GM23248 (cell line): ENCODE measurements around the gene KDM4B. TPM values are rescaled to one million over a fixed set of nuclear protein-coding genes. Genes with fewer than 3 reads are reported as not detected.

Experiments used
- DNase-seq: peaks from one replicate; pipeline ENCODE4 v3.0.0-alpha.2; 2015
- H2AFZ ChIP-seq: fragments of 200-600 bp; sonication (generic); 2 replicates; pipeline ENCODE4 v1.6.1; 2016; ENCODE audit warnings: antibody characterized with exemption
- H3F3A ChIP-seq: fragments of 200-600 bp; sonication (generic); 2 replicates; pipeline ENCODE4 v1.6.1; 2016; ENCODE audit warnings: mild to moderate bottlenecking, antibody characterized with exemption, mixed run types; ENCODE audit not compliant: insufficient read depth
- H3K27ac ChIP-seq: fragments of 200-600 bp; sonication (generic); 2 replicates; pipeline ENCODE4 v1.5.1; 2016; ENCODE audit warnings: mild to moderate bottlenecking
- H3K27me3 ChIP-seq: fragments of 200-600 bp; sonication (generic); replicated peaks from 2 replicates; pipeline ENCODE4 v1.6.1; 2016; ENCODE audit warnings: mild to moderate bottlenecking; ENCODE audit not compliant: insufficient read depth
- H3K36me3 ChIP-seq: fragments of 200-600 bp; sonication (generic); 2 replicates; pipeline ENCODE4 v1.6.1; 2016; ENCODE audit warnings: low read depth, mild to moderate bottlenecking
- H3K4me1 ChIP-seq: fragments of 200-600 bp; sonication (generic); 2 replicates; pipeline ENCODE4 v1.6.1; 2016; ENCODE audit warnings: mild to moderate bottlenecking; ENCODE audit not compliant: insufficient read depth
- H3K4me2 ChIP-seq: fragments of 200-600 bp; sonication (generic); one replicate; pipeline ENCODE4 v1.6.1; 2016; ENCODE audit warnings: mild to moderate bottlenecking; ENCODE audit not compliant: unreplicated experiment
- H3K4me3 ChIP-seq: fragments of 200-600 bp; sonication (generic); 2 replicates; pipeline ENCODE4 v1.5.1; 2016; ENCODE audit warnings: mild to moderate bottlenecking
- H3K79me2 ChIP-seq: fragments of 200-600 bp; sonication (generic); 2 replicates; pipeline ENCODE4 v1.6.1; 2016; ENCODE audit warnings: mild to moderate bottlenecking; ENCODE audit not compliant: insufficient read depth
- H3K9ac ChIP-seq: fragments of 200-600 bp; sonication (generic); 2 replicates; pipeline ENCODE4 v1.6.1; 2016; ENCODE audit warnings: mild to moderate bottlenecking
- H3K9me2 ChIP-seq: fragments of 200-600 bp; sonication (generic); 2 replicates; pipeline ENCODE4 v1.6.1; 2016; ENCODE audit warnings: mixed run types, mild to moderate bottlenecking, moderate library complexity; ENCODE audit not compliant: insufficient read depth
- H3K9me3 ChIP-seq: fragments of 200-600 bp; sonication (generic); one replicate; pipeline ENCODE4 v1.6.1; 2017; ENCODE audit warnings: low read depth
- H4K20me1 ChIP-seq: fragments of 200-600 bp; sonication (generic); 2 replicates; pipeline ENCODE4 v1.6.0; 2016; ENCODE audit not compliant: insufficient read depth
- EZH2 ChIP-seq: fragments of 200-600 bp; sonication (generic); IDR thresholded peaks from 2 replicates; pipeline ENCODE4 v1.6.1; 2018; ENCODE audit warnings: antibody characterized with exemption, mild to moderate bottlenecking; ENCODE audit not compliant: insufficient read depth, poor library complexity, severe bottlenecking
- EZH2phosphoT487 ChIP-seq: fragments of 200-600 bp; sonication (generic); IDR thresholded peaks from 2 replicates; pipeline ENCODE4 v1.6.1; 2018; ENCODE audit warnings: antibody characterized with exemption, moderate library complexity, mild to moderate bottlenecking, low read depth; ENCODE audit not compliant: insufficient read depth
- WGBS, 2 experiments: methylation state at CpG; one replicate each; pipeline ENCODE4 v1.1.6; 2015 to 2017; ENCODE audit warnings: low lambda C conversion rate in 2 of 2, low coverage in 1 of 2; ENCODE audit errors: missing lambda C conversion rate in 2 of 2; 5-methylcytosine and 5-hydroxymethylcytosine counted together
- in situ Hi-C: fragments of 300-500 bp; cut with MboI; formaldehyde crosslinking; loops from 2 replicates; pipeline ENCODE4 v1.15.0; 2020
- polyA plus RNA-seq: library from polyadenylated mRNA; unstranded; fragments of >200 nt; fragmentation: Nextera tagmentation; extraction: Ambion mirVana; gene quantifications from 2 replicates; pipeline ENCODE4 v1.2.1, GENCODE V29; 2016
- total RNA-seq: library from RNA; depleted of rRNA; stranded (reverse); fragments of >200 nt; shearing (Covaris generic); gene quantifications from 2 replicates; pipeline ENCODE4 v1.2.3, GENCODE V29; 2014

Gene KDM4B
- total and polyA plus RNA-seq, 2 experiments from 2014 or later = 14.8 to 28.7 TPM

DNA sequence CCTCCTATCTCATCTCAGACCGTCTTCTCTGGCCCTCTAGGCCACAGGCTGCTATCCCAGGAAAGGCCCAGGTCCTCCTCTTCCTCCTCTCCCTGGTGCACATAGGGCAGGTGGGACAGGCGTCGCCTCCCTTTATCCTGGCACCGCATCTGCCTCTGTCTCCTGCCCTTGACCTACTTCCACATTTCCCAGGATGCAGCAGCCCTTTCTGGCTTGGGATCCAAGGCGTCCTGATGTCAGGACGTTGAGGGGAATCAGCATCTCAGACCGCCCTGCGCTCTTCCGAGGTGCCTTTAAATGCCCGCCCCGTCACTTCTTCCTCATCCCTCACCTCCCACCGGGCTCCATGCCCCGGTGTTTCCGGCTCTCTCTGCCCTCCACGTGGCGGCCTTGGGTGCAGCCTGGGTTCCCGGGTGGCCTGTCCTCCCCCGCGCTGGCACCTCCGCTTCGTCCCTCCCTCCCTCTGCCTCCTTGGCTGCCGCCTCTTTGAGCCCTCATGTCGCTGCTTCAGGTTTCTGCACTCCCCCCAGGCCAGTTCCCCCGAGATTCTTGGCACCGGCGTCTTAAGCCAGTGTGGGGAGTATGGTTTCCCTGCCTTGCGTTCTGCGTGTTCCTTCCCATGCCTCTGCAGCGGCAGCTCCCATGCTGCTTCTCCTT is 66.3 kb downstream of the KDM4B start:
- Histone ChIP-seq H3K27me3 (no peaks in the 10 kb centered on the region), H3K9ac (no peak overlapping the region), H3K4me1 (peaks cover 27% of the 10 kb centered on the region), H3K27ac (no peak overlapping the region), H3K4me2 (no peak overlapping the region), H3K36me3 (no peaks in the 10 kb centered on the region), H3K4me3 (no peak overlapping the region), H3K79me2 (peaks cover 88% of the 10 kb centered on the region), H3K9me3 (no peaks in the 10 kb centered on the region), H3F3A (peaks cover 13% of the 10 kb centered on the region; the same call in 1 of the 2 replicates), H3K9me2 (no peaks in the 10 kb centered on the region), H4K20me1 (no peaks in the 10 kb centered on the region), H2AFZ (no peak overlapping the region)
- TF ChIP-seq EZH2 = no peak
- no peak for TF ChIP-seq EZH2phosphoT487
- DNase-seq = no peak
- in situ Hi-C loops = loop anchor here (10.0 kb wide), 1 partner anchor 230 kb away; no protein-coding TSS in a partner anchor
- WGBS, 2 experiments = 69 to 73% methylated on average over 24 to 29 of the region's 29 CpGs

DNA sequence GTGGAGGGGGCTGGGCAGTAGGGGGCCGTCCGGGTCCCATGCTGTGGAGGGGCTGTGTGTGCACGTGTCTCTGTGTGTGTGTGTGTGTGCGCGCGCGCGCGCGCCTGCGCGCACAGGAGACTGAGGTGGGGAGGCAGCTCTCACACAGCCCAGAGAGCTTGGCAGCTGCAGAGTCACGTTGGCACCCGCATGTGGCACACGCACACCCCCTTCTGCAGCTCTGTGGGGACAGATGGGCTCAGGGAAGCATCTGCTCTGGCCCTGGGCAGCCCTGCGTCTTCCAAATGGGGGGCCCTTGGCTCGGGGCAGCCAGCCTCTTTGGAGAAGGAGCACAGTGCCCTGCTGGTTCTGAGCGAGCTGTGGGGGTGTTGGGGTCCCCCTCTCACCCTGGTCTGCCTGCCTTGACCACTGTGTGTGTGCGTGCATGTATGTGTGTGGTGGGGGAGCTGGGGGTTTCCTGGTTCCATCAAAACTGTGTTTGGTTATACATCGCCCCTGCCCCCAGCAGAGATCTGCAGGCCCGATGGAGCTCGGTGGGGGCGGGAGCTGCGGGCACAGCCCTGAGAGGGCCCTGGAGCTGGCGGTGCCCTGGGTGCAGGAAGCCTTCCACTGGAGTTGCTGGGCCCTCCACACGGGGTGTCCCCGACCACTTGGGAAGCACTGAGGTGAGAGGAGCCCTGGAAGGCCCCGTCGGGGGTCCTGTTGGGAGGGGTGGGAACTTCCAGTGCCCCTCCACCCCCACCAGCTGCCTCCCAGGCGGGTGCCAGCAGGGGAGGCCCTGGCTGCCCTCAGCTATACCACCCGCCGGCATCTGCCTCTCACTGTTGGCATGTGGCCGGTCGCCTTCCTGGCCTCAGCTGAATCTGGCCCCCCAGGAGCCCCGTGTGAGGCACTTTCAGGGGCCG is 67.1 kb downstream of the KDM4B start:
- peaks cover 13% of the 10 kb centered on the region; the same call in 1 of the 2 replicates for H3F3A ChIP-seq
- H3K27me3 ChIP-seq = no peaks in the 10 kb centered on the region
- TF ChIP-seq EZH2phosphoT487 (no peak), EZH2 (no peak)
- no peak overlapping the region for H3K4me2 ChIP-seq
- H3K4me3 ChIP-seq = no peak overlapping the region
- 49 to 61% methylated on average over 19 to 34 of the region's 36 CpGs for WGBS, 2 experiments
- no peaks in the 10 kb centered on the region for H3K36me3 ChIP-seq
- peak overlapping the region; percentile 51 for H3K27ac ChIP-seq
- peaks cover 27% of the 10 kb centered on the region for H3K4me1 ChIP-seq
- H3K9me2 ChIP-seq = no peaks in the 10 kb centered on the region
- DNase-seq = no peak
- peak overlapping the region; percentile 46; the same call in 1 of the 2 replicates for H3K9ac ChIP-seq
- H3K9me3 ChIP-seq = no peaks in the 10 kb centered on the region
- in situ Hi-C loops = loop anchor here (10.0 kb wide), 1 partner anchor 231 kb away; no protein-coding TSS in a partner anchor
- peaks cover 88% of the 10 kb centered on the region for H3K79me2 ChIP-seq
- no peak overlapping the region for H2AFZ ChIP-seq
- H4K20me1 ChIP-seq = no peaks in the 10 kb centered on the region

DNA sequence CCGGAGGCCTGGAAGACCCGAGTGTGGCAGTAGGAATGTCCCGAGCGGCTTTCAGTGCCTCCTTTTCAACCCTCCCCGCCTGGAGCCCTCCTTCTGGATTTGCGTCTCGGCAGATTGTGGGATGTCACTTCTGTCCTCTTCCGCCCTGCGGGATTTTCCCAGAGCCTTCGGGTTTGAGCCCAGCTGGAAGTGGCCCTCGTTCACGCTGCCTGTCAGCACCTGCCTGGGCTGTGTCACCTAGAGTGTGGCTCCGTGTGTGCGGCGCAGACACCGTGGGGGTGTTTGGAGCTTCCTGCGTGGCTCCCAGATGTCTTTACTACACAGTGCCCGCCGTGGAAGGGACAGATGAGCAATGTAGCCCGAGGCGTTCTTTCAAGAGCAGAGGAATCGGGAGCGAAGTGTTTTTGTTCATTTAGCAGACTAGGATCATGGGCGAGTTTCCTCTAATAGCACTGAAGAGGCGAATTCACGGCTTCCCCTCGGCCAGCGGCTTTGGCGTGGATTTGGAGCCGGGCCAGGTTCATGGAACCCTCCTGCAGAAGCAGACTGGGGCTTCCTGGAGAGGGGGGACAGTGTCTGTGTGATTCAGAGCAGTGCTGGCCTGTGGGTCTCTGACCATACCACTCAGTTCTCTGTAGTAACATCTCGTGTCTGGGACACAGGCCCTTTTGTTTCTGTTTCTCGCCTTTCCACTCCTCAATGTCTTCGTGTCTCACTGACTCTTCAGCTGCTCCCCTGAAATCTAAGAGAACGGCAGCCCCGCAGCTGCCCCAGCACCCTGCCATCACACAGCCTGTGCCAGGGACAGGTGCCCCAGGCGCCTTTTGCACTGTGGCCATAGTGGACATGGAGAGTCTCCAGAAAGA is 68.0 kb downstream of the KDM4B start:
- in situ Hi-C loops = loop anchor here (10.0 kb wide), 1 partner anchor 232 kb away; no protein-coding TSS in a partner anchor
- no peaks in the 10 kb centered on the region for H4K20me1 ChIP-seq
- peak; percentile 90 for DNase-seq
- 13 to 16% methylated on average over 34 to 36 of the region's 36 CpGs for WGBS, 2 experiments
- peak overlapping the region; percentile 44 for H3K4me3 ChIP-seq
- H3K9me3 ChIP-seq = no peaks in the 10 kb centered on the region
- H3K27me3 ChIP-seq = no peaks in the 10 kb centered on the region
- 0 out of 2 replicates have a peak, but pooled peaks cover 2% of the 10 kb centered on the region for H3K36me3 ChIP-seq
- H3F3A ChIP-seq = peaks cover 13% of the 10 kb centered on the region; the same call in 1 of the 2 replicates
- no peaks in the 10 kb centered on the region for H3K9me2 ChIP-seq
- peaks cover 21% of the 10 kb centered on the region for H3K4me1 ChIP-seq
- H3K79me2 ChIP-seq = peaks cover 88% of the 10 kb centered on the region
- H2AFZ ChIP-seq = no peak overlapping the region
- peak overlapping the region; percentile 64 for H3K4me2 ChIP-seq
- peak overlapping the region; percentile 51 for H3K27ac ChIP-seq
- no peak for TF ChIP-seq EZH2phosphoT487
- no peak for TF ChIP-seq EZH2
- H3K9ac ChIP-seq = peak overlapping the region; percentile 46

DNA sequence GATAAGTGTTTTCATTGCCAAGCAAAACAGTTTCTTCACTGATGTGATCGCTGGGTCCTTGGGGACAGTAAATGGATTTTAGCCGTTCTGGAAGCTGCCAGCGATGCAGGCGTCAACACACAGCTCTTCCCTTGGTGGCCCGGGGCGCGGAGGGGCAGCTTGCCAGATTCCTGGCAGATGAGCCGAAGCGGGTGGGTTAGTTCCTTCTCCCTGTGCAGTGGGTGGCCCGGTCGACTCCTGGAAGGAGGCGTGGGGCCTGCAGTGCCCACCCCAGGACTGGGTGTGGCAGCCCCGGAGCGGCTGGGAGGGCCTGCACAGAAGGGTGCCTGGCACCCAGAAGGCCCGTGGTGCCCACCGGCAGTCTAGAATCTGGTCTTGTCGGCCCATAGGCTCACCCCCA is 69.0 kb downstream of the KDM4B start:
- Histone ChIP-seq H2AFZ (no peak overlapping the region), H3K27me3 (no peaks in the 10 kb centered on the region), H3K4me1 (peaks cover 18% of the 10 kb centered on the region), H3K36me3 (peaks cover 6% of the 10 kb centered on the region; the same call in 1 of the 2 replicates), H4K20me1 (no peaks in the 10 kb centered on the region), H3K9me2 (no peaks in the 10 kb centered on the region), H3K27ac (peak overlapping the region; percentile 51; the same call in 1 of the 2 replicates), H3K4me3 (no peak overlapping the region), H3K79me2 (peaks cover 83% of the 10 kb centered on the region), H3F3A (peaks cover 13% of the 10 kb centered on the region; the same call in 1 of the 2 replicates), H3K4me2 (peak overlapping the region; percentile 64), H3K9me3 (no peaks in the 10 kb centered on the region), H3K9ac (no peak overlapping the region)
- TF ChIP-seq EZH2phosphoT487 = no peak
- TF ChIP-seq EZH2 = no peak
- DNase-seq = peak; percentile 22
- 63 to 65% methylated on average over 17 of the region's 17 CpGs for WGBS, 2 experiments
- in situ Hi-C loops = loop anchor here (10.0 kb wide), 1 partner anchor 233 kb away; no protein-coding TSS in a partner anchor
